GM23338 (cell line): ENCODE data around the gene MTPN. TPM values are rescaled to one million over a fixed set of nuclear protein-coding genes. Genes with fewer than 3 reads are reported as not detected.

Experiments used
- ATAC-seq: fragments of 200-7000 bp; cut with Tn5 transposase; 3 replicates; pipeline ENCODE4 v1.9.1; 2020
- DNase-seq: peaks from one replicate; pipeline ENCODE4 v3.0.0-alpha.2; 2015; ENCODE audit warnings: low spot score
- H2AFZ ChIP-seq: fragments of 200-600 bp; sonication (generic); 2 replicates; pipeline ENCODE4 v1.8.0; 2016; ENCODE audit warnings: antibody characterized with exemption, mild to moderate bottlenecking, moderate library complexity
- H3F3A ChIP-seq: fragments of 200-600 bp; sonication (generic); replicated peaks from 2 replicates; pipeline ENCODE4 v1.8.0; 2017; ENCODE audit warnings: antibody characterized with exemption, mixed run types, low read depth
- H3K27ac ChIP-seq: fragments of 200-600 bp; sonication (generic); 2 replicates; pipeline ENCODE4 v1.6.1; 2016; ENCODE audit warnings: low read depth
- H3K27me3 ChIP-seq: fragments of 200-600 bp; sonication (generic); 2 replicates; pipeline ENCODE4 v1.8.0; 2016; ENCODE audit warnings: mild to moderate bottlenecking, mixed run types, moderate library complexity; ENCODE audit not compliant: insufficient read depth
- H3K36me3 ChIP-seq: fragments of 200-600 bp; sonication (generic); 2 replicates; pipeline ENCODE4 v1.8.0; 2016; ENCODE audit warnings: mild to moderate bottlenecking; ENCODE audit not compliant: insufficient read depth
- H3K4me1 ChIP-seq: fragments of 200-600 bp; sonication (generic); 2 replicates; pipeline ENCODE4 v1.8.0; 2016; ENCODE audit warnings: mild to moderate bottlenecking, moderate library complexity; ENCODE audit not compliant: insufficient read depth
- H3K4me2 ChIP-seq: fragments of 200-600 bp; sonication (generic); 2 replicates; pipeline ENCODE4 v1.7.1; 2017; ENCODE audit warnings: mixed run types
- H3K4me3 ChIP-seq: fragments of 200-600 bp; sonication (generic); 2 replicates; pipeline ENCODE4 v1.6.1; 2016; ENCODE audit warnings: mixed run types
- H3K79me2 ChIP-seq: fragments of 200-600 bp; sonication (generic); replicated peaks from 2 replicates; pipeline ENCODE4 v1.8.0; 2017; ENCODE audit warnings: mild to moderate bottlenecking; ENCODE audit not compliant: insufficient read depth
- H3K9me2 ChIP-seq: fragments of 200-600 bp; sonication (generic); 2 replicates; pipeline ENCODE4 v1.8.0; 2017; ENCODE audit not compliant: insufficient read depth
- H4K20me1 ChIP-seq: fragments of 200-600 bp; sonication (generic); replicated peaks from 2 replicates; pipeline ENCODE4 v1.8.0; 2017; ENCODE audit warnings: mild to moderate bottlenecking; ENCODE audit not compliant: insufficient read depth
- H3K27ac Mint-ChIP-seq: 2 replicates; pipeline ENCODE4 v1.8.0; 2020; ENCODE audit warnings: inconsistent platforms, mild to moderate bottlenecking, moderate library complexity, mixed read lengths
- H3K27me3 Mint-ChIP-seq: 3 replicates; pipeline ENCODE4 v1.8.0; 2022; ENCODE audit warnings: low read depth, mild to moderate bottlenecking, moderate library complexity, mixed read lengths, inconsistent platforms; ENCODE audit not compliant: insufficient read depth, poor library complexity
- H3K36me3 Mint-ChIP-seq: 3 replicates; pipeline ENCODE4 v1.8.0; 2021; ENCODE audit warnings: low read depth, mild to moderate bottlenecking, inconsistent platforms, moderate library complexity, mixed read lengths
- H3K4me1 Mint-ChIP-seq: 3 replicates; pipeline ENCODE4 v1.8.0; 2020; ENCODE audit warnings: mild to moderate bottlenecking, inconsistent platforms, mixed read lengths
- H3K4me3 Mint-ChIP-seq: 3 replicates; pipeline ENCODE4 v1.8.0; 2021; ENCODE audit warnings: moderate library complexity, mild to moderate bottlenecking, inconsistent platforms, mixed read lengths
- H3K9me3 Mint-ChIP-seq: 3 replicates; pipeline ENCODE4 v1.8.0; 2020; ENCODE audit warnings: moderate library complexity, mild to moderate bottlenecking, inconsistent platforms, mixed read lengths
- CREB1 ChIP-seq: fragments of 250-450 bp; sonication (Bioruptor Pico); IDR thresholded peaks from 2 replicates; pipeline ENCODE4 v1.5.0; 2020; ENCODE audit warnings: low read depth, mild to moderate bottlenecking, moderate library complexity
- EZH2 ChIP-seq: fragments of 200-600 bp; sonication (generic); IDR thresholded peaks from one replicate; pipeline ENCODE4 v1.8.0; 2017; ENCODE audit warnings: antibody characterized with exemption, mild to moderate bottlenecking, low read depth; ENCODE audit not compliant: unreplicated experiment
- EZH2phosphoT487 ChIP-seq: fragments of 200-600 bp; sonication (generic); IDR thresholded peaks from one replicate; pipeline ENCODE4 v1.8.1; 2018; ENCODE audit warnings: antibody characterized with exemption; ENCODE audit not compliant: unreplicated experiment
- JUNB ChIP-seq: IDR thresholded peaks from one replicate; pipeline ENCODE4 v1.6.1; 2016; ENCODE audit warnings: antibody characterized with exemption; ENCODE audit not compliant: unreplicated experiment
- NANOG ChIP-seq: IDR thresholded peaks from 2 replicates; pipeline ENCODE4 v1.6.1; 2016; ENCODE audit warnings: antibody characterized with exemption, borderline replicate concordance
- POLR2AphosphoS5 ChIP-seq: IDR thresholded peaks from 2 replicates; pipeline ENCODE4 v1.6.1; 2016; ENCODE audit warnings: antibody characterized with exemption, low read depth
- STAT1 ChIP-seq: IDR thresholded peaks from one replicate; pipeline ENCODE4 v1.6.1; 2016; ENCODE audit warnings: antibody characterized with exemption; ENCODE audit not compliant: unreplicated experiment
- ZNF114 ChIP-seq: fragments of 250-450 bp; sonication (Bioruptor Pico); IDR thresholded peaks from 2 replicates; pipeline ENCODE4 v1.5.0; 2020; ENCODE audit warnings: mild to moderate bottlenecking, moderate library complexity
- ZNF331 ChIP-seq: fragments of 250-450 bp; sonication (Bioruptor Pico); IDR thresholded peaks from 2 replicates; pipeline ENCODE4 v1.5.0; 2020; ENCODE audit warnings: low read depth, mild to moderate bottlenecking, moderate library complexity
- polyA plus RNA-seq: library from polyadenylated mRNA; unstranded; fragments of >200 nt; fragmentation: Nextera tagmentation; extraction: Ambion mirVana; gene quantifications from 2 replicates; pipeline ENCODE4 v1.2.1, GENCODE V29; 2016
- total RNA-seq: library from RNA; depleted of rRNA; stranded (reverse); fragments of >200 nt; shearing (Covaris generic); gene quantifications from 2 replicates; pipeline ENCODE4 v1.2.3, GENCODE V29; 2014
- TF ChIP-seq, protein P1 (sequence below): fragments of 250-450 bp; sonication (Bioruptor Pico); IDR thresholded peaks from 2 replicates; pipeline ENCODE4 v1.5.0; 2020; ENCODE audit warnings: mild to moderate bottlenecking, moderate library complexity
- TF ChIP-seq, protein P2 (sequence below), 2 experiments: fragments of 200-600 bp in 1 of 2; sonication (generic) in 1 of 2; conservative IDR thresholded peaks; 2 replicates each; pipeline versions ENCODE4 v1.5.1 to v1.6.1; 2016 to 2017; ENCODE audit warnings: antibody characterized with exemption in 2 of 2, low read depth in 2 of 2, mild to moderate bottlenecking in 2 of 2, moderate library complexity in 1 of 2
- TF ChIP-seq, protein P3 (sequence below): IDR thresholded peaks from 2 replicates; pipeline ENCODE4 v1.6.1; 2016; ENCODE audit warnings: antibody characterized with exemption
- TF ChIP-seq, protein P4 (sequence below): IDR thresholded peaks from one replicate; pipeline ENCODE4 v1.6.1; 2018; ENCODE audit warnings: antibody characterized with exemption; ENCODE audit not compliant: unreplicated experiment

Gene MTPN
- total and polyA plus RNA-seq, 2 experiments from 2014 or later, result 87.7 to 90.3 TPM

DNA sequence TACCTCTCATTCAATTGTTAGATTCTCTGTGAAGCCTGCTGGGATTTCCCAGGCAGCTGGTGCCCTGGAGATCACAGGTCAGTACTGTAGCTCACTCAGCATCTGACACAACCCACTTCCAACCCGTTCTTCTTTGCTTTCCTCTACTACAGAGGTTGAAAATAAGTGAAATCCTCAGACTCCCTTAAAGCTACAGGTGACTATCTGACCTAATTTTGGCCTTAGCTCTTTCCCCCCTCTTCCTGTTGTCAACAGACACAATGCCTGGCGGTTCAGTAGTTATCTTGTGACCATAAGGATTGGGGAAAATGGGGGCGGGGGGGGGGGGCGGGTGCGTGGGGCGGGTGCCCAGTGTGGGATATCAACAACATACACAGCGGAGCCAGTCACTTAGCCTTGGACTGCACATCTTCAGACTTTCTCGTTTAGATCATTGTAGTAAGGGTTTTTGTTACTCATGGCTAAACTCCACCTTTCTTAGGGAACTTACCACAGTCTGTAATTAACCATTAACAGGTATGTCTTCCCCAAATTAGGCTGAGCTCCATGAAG is 37.8 kb downstream of the MTPN start:
- Mint-ChIP-seq H3K9me3 (no peaks in the 10 kb centered on the region; the same call in 2 of the 3 replicates), H3K36me3 (no peaks in the 10 kb centered on the region), H3K4me1 (peaks cover 31% of the 10 kb centered on the region), H3K27ac (peak overlapping the region; percentile 43), H3K27me3 (no peaks in the 10 kb centered on the region), H3K4me3 (no peak overlapping the region)
- Histone ChIP-seq H2AFZ (no peak overlapping the region), H3K9me2 (peaks cover 6% of the 10 kb centered on the region; the same call in 1 of the 2 replicates), H3K27ac (no peak overlapping the region), H3K4me1 (peaks cover 26% of the 10 kb centered on the region), H3K79me2 (peaks cover 72% of the 10 kb centered on the region), H3K4me2 (no peak overlapping the region), H3F3A (no peaks in the 10 kb centered on the region), H4K20me1 (peaks cover 5% of the 10 kb centered on the region; the same call in 1 of the 2 replicates), H3K4me3 (no peak overlapping the region), H3K36me3 (no peaks in the 10 kb centered on the region), H3K27me3 (no peaks in the 10 kb centered on the region)
- DNase-seq (peak; percentile 40), ATAC-seq (peak; percentile 87)
- TF ChIP-seq EZH2phosphoT487 (no peak), ZNF114 (CRISPR knock-in tag) (no peak), EZH2 (no peak), CREB1 (CRISPR knock-in tag) (no peak), POLR2AphosphoS5 (no peak), STAT1 (no peak), JUNB (no peak), ZNF331 (CRISPR knock-in tag) (no peak), NANOG (no peak)
- TF ChIP-seq, protein P1, sequence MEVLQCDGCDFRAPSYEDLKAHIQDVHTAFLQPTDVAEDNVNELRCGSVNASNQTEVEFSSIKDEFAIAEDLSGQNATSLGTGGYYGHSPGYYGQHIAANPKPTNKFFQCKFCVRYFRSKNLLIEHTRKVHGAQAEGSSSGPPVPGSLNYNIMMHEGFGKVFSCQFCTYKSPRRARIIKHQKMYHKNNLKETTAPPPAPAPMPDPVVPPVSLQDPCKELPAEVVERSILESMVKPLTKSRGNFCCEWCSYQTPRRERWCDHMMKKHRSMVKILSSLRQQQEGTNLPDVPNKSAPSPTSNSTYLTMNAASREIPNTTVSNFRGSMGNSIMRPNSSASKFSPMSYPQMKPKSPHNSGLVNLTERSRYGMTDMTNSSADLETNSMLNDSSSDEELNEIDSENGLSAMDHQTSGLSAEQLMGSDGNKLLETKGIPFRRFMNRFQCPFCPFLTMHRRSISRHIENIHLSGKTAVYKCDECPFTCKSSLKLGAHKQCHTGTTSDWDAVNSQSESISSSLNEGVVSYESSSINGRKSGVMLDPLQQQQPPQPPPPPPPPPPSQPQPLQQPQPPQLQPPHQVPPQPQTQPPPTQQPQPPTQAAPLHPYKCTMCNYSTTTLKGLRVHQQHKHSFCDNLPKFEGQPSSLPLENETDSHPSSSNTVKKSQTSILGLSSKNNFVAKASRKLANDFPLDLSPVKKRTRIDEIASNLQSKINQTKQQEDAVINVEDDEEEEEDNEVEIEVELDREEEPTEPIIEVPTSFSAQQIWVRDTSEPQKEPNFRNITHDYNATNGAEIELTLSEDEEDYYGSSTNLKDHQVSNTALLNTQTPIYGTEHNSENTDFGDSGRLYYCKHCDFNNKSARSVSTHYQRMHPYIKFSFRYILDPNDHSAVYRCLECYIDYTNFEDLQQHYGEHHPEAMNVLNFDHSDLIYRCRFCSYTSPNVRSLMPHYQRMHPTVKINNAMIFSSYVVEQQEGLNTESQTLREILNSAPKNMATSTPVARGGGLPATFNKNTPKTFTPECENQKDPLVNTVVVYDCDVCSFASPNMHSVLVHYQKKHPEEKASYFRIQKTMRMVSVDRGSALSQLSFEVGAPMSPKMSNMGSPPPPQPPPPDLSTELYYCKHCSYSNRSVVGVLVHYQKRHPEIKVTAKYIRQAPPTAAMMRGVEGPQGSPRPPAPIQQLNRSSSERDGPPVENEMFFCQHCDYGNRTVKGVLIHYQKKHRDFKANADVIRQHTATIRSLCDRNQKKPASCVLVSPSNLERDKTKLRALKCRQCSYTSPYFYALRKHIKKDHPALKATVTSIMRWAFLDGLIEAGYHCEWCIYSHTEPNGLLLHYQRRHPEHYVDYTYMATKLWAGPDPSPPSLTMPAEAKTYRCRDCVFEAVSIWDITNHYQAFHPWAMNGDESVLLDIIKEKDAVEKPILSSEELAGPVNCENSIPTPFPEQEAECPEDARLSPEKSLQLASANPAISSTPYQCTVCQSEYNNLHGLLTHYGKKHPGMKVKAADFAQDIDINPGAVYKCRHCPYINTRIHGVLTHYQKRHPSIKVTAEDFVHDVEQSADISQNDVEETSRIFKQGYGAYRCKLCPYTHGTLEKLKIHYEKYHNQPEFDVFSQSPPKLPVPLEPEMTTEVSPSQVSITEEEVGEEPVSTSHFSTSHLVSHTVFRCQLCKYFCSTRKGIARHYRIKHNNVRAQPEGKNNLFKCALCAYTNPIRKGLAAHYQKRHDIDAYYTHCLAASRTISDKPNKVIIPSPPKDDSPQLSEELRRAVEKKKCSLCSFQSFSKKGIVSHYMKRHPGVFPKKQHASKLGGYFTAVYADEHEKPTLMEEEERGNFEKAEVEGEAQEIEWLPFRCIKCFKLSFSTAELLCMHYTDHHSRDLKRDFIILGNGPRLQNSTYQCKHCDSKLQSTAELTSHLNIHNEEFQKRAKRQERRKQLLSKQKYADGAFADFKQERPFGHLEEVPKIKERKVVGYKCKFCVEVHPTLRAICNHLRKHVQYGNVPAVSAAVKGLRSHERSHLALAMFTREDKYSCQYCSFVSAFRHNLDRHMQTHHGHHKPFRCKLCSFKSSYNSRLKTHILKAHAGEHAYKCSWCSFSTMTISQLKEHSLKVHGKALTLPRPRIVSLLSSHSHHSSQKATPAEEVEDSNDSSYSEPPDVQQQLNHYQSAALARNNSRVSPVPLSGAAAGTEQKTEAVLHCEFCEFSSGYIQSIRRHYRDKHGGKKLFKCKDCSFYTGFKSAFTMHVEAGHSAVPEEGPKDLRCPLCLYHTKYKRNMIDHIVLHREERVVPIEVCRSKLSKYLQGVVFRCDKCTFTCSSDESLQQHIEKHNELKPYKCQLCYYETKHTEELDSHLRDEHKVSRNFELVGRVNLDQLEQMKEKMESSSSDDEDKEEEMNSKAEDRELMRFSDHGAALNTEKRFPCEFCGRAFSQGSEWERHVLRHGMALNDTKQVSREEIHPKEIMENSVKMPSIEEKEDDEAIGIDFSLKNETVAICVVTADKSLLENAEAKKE (CRISPR knock-in tag), result no peak
- TF ChIP-seq, protein P2, sequence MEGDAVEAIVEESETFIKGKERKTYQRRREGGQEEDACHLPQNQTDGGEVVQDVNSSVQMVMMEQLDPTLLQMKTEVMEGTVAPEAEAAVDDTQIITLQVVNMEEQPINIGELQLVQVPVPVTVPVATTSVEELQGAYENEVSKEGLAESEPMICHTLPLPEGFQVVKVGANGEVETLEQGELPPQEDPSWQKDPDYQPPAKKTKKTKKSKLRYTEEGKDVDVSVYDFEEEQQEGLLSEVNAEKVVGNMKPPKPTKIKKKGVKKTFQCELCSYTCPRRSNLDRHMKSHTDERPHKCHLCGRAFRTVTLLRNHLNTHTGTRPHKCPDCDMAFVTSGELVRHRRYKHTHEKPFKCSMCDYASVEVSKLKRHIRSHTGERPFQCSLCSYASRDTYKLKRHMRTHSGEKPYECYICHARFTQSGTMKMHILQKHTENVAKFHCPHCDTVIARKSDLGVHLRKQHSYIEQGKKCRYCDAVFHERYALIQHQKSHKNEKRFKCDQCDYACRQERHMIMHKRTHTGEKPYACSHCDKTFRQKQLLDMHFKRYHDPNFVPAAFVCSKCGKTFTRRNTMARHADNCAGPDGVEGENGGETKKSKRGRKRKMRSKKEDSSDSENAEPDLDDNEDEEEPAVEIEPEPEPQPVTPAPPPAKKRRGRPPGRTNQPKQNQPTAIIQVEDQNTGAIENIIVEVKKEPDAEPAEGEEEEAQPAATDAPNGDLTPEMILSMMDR (conservative IDR thresholded peaks at IDR 0.05; ENCODE audit: low read depth in 2 of 2), result no peak
- TF ChIP-seq, protein P3, sequence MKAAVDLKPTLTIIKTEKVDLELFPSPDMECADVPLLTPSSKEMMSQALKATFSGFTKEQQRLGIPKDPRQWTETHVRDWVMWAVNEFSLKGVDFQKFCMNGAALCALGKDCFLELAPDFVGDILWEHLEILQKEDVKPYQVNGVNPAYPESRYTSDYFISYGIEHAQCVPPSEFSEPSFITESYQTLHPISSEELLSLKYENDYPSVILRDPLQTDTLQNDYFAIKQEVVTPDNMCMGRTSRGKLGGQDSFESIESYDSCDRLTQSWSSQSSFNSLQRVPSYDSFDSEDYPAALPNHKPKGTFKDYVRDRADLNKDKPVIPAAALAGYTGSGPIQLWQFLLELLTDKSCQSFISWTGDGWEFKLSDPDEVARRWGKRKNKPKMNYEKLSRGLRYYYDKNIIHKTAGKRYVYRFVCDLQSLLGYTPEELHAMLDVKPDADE, result no peak
- TF ChIP-seq, protein P4, sequence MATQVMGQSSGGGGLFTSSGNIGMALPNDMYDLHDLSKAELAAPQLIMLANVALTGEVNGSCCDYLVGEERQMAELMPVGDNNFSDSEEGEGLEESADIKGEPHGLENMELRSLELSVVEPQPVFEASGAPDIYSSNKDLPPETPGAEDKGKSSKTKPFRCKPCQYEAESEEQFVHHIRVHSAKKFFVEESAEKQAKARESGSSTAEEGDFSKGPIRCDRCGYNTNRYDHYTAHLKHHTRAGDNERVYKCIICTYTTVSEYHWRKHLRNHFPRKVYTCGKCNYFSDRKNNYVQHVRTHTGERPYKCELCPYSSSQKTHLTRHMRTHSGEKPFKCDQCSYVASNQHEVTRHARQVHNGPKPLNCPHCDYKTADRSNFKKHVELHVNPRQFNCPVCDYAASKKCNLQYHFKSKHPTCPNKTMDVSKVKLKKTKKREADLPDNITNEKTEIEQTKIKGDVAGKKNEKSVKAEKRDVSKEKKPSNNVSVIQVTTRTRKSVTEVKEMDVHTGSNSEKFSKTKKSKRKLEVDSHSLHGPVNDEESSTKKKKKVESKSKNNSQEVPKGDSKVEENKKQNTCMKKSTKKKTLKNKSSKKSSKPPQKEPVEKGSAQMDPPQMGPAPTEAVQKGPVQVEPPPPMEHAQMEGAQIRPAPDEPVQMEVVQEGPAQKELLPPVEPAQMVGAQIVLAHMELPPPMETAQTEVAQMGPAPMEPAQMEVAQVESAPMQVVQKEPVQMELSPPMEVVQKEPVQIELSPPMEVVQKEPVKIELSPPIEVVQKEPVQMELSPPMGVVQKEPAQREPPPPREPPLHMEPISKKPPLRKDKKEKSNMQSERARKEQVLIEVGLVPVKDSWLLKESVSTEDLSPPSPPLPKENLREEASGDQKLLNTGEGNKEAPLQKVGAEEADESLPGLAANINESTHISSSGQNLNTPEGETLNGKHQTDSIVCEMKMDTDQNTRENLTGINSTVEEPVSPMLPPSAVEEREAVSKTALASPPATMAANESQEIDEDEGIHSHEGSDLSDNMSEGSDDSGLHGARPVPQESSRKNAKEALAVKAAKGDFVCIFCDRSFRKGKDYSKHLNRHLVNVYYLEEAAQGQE, result no peak
